Keratinocyte (primary cell): Measurements from ENCODE around the gene ZNF280D. TPM values are rescaled to one million over a fixed set of nuclear protein-coding genes. Genes with fewer than 3 reads are reported as not detected.

Experiments used
- DNase-seq: peaks from one replicate; pipeline ENCODE4 v3.0.0-alpha.2; 2011; ENCODE audit warnings: low read depth, missing footprints, low spot score
- FAIRE-seq: peaks from 2 replicates; lab custom pipeline; 2011; peaks lifted over from hg19 to GRCh38; lab: Jason Lieb, UNC
- H2AFZ ChIP-seq: 2 replicates; pipeline ENCODE4 v1.6.0; 2012; ENCODE audit warnings: low read length, control low read depth, inconsistent platforms; ENCODE audit not compliant: control insufficient read depth
- H3K27ac ChIP-seq: 2 replicates; pipeline ENCODE4 v1.5.1; 2011; ENCODE audit warnings: low read length; ENCODE audit not compliant: control insufficient read depth, insufficient read depth
- H3K27me3 ChIP-seq: 3 replicates; pipeline ENCODE4 v1.6.0; 2011; ENCODE audit warnings: low read length; ENCODE audit not compliant: control insufficient read depth, insufficient read depth; ENCODE audit errors: extremely low read depth
- H3K36me3 ChIP-seq, 2 experiments: 2 replicates in 1 of 2; 3 replicates in 1 of 2; pipeline ENCODE4 v1.5.1; 2011; ENCODE audit warnings: low read length in 2 of 2, mild to moderate bottlenecking in 1 of 2; ENCODE audit not compliant: control insufficient read depth in 2 of 2, insufficient read depth in 2 of 2; ENCODE audit errors: extremely low read depth in 1 of 2
- H3K4me1 ChIP-seq: 3 replicates; pipeline ENCODE4 v1.5.1; 2011; ENCODE audit warnings: low read length; ENCODE audit not compliant: control insufficient read depth, insufficient read depth; ENCODE audit errors: extremely low read depth
- H3K4me2 ChIP-seq: 3 replicates; pipeline ENCODE4 v1.6.0; 2011; ENCODE audit warnings: low read depth, low read length; ENCODE audit not compliant: control insufficient read depth, insufficient read depth; ENCODE audit errors: extremely low read depth
- H3K4me3 ChIP-seq, 3 experiments: fragments of 200-600 bp in 1 of 3; sonication (generic) in 1 of 3; 2 replicates in 2 of 3; 3 replicates in 1 of 3; pipeline ENCODE4 v1.5.1; 2011 to 2016; ENCODE audit warnings: low read length in 3 of 3, mild to moderate bottlenecking in 3 of 3, control low read depth in 2 of 3, inconsistent platforms in 1 of 3, low read depth in 1 of 3, mixed read lengths in 1 of 3, mixed run types in 1 of 3, moderate library complexity in 1 of 3; ENCODE audit not compliant: control insufficient read depth in 2 of 3, insufficient read depth in 2 of 3; ENCODE audit errors: extremely low read depth in 1 of 3
- H3K79me2 ChIP-seq: 2 replicates; pipeline ENCODE4 v1.6.0; 2012; ENCODE audit warnings: low read length; ENCODE audit not compliant: control insufficient read depth, insufficient read depth
- H3K9ac ChIP-seq: 3 replicates; pipeline ENCODE4 v1.6.0; 2011; ENCODE audit warnings: low read length; ENCODE audit not compliant: control insufficient read depth, insufficient read depth; ENCODE audit errors: extremely low read depth
- H3K9me1 ChIP-seq: 3 replicates; pipeline ENCODE4 v1.6.0; 2011; ENCODE audit warnings: low read length; ENCODE audit not compliant: control insufficient read depth, insufficient read depth; ENCODE audit errors: extremely low read depth
- H3K9me3 ChIP-seq: 2 replicates; pipeline ENCODE4 v1.5.1; 2012; ENCODE audit warnings: low read depth, low read length; ENCODE audit not compliant: control insufficient read depth
- H4K20me1 ChIP-seq: 3 replicates; pipeline ENCODE4 v1.6.0; 2011; ENCODE audit warnings: low read length; ENCODE audit not compliant: control insufficient read depth, insufficient read depth; ENCODE audit errors: extremely low read depth
- EZH2 ChIP-seq: IDR thresholded peaks from one replicate; pipeline ENCODE4 v1.6.1; 2012; ENCODE audit warnings: inconsistent platforms, mild to moderate bottlenecking, low read length, moderate library complexity
- dilution Hi-C: fragments of 300-500 bp; cut with MboI; formaldehyde crosslinking; loops from one replicate; pipeline ENCODE4 v1.7.0; 2020; ENCODE audit warnings: low sequenced_read_pairs; ENCODE audit not compliant: extremely low pct_ligation_motif_present
- polyA plus RNA-seq, 5 experiments: library from polyadenylated mRNA; depleted of rRNA in 3 of 5; stranded (reverse) in 3 of 5; stranded (forward) in 1 of 5; unstranded in 1 of 5; fragments of >200 nt; gene quantifications; 1 replicate in 1 of 5; 2 replicates in 3 of 5; 3 replicates in 1 of 5; pipeline versions ENCODE4 v1.2.1 to v1.2.3, GENCODE V29; 2011 to 2012; ENCODE audit warnings: missing spikeins in 2 of 5, low read depth in 1 of 5, low replicate concordance in 1 of 5
- TF ChIP-seq, protein P1 (sequence below), 3 experiments: IDR thresholded peaks in 1 of 3; conservative IDR thresholded peaks in 1 of 3; optimal IDR thresholded peaks in 1 of 3; 2 replicates in 2 of 3; 3 replicates in 1 of 3; pipeline versions ENCODE3 to v1.5.1; 2011; ENCODE audit warnings: low read length in 3 of 3, mild to moderate bottlenecking in 3 of 3, moderate library complexity in 2 of 3, control low read depth in 1 of 3, inconsistent platforms in 1 of 3; ENCODE audit not compliant: insufficient read depth in 2 of 3; ENCODE audit errors: extremely low read depth in 1 of 3

Gene ZNF280D
- polyA plus RNA-seq, 1 donor (not counting 4 experiments of a cell fraction or from before 2014, with no cell fraction given) = 8.7 TPM

DNA sequence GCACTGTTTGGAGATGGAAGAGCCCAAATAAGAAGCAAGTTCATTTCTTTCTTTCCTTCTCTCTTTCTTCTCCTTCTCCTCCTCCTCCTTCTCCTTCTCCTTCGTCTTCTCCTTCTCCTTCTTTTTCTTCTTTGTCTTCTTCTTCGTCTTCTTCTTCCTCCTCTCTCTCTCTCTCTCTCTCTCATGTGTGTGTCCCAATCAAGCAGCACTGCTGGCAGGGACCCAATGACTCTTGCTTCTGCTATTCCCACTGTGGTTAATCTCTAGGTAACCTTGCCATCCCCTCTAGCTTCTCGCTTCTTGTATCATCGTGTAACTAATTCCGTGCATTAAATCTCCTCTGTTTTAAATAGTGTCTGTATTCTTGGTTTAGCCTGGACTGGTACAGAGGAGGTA lies 26.1 kb upstream of the ZNF280D start:
- no peaks in the 10 kb centered on the region for H4K20me1 ChIP-seq
- peak overlapping the region; percentile 92 for H3K4me2 ChIP-seq
- peak; percentile 92 for FAIRE-seq
- DNase-seq = peak; percentile 45
- no peaks in the 10 kb centered on the region for H3K9me1 ChIP-seq
- peak overlapping the region; percentile 39 for H3K9ac ChIP-seq
- dilution Hi-C loops = no loop called here
- H3K79me2 ChIP-seq = no peaks in the 10 kb centered on the region
- no peaks in the 10 kb centered on the region for H3K27me3 ChIP-seq
- peak overlapping the region; percentile 20 for H2AFZ ChIP-seq
- peak overlapping the region in 2 of 3 experiments; percentile 36 to 58 for H3K4me3 ChIP-seq
- H3K36me3 ChIP-seq = no peaks in the 10 kb centered on the region
- H3K4me1 ChIP-seq = peaks cover 31% of the 10 kb centered on the region
- TF ChIP-seq EZH2 = no peak
- TF ChIP-seq, protein P1, sequence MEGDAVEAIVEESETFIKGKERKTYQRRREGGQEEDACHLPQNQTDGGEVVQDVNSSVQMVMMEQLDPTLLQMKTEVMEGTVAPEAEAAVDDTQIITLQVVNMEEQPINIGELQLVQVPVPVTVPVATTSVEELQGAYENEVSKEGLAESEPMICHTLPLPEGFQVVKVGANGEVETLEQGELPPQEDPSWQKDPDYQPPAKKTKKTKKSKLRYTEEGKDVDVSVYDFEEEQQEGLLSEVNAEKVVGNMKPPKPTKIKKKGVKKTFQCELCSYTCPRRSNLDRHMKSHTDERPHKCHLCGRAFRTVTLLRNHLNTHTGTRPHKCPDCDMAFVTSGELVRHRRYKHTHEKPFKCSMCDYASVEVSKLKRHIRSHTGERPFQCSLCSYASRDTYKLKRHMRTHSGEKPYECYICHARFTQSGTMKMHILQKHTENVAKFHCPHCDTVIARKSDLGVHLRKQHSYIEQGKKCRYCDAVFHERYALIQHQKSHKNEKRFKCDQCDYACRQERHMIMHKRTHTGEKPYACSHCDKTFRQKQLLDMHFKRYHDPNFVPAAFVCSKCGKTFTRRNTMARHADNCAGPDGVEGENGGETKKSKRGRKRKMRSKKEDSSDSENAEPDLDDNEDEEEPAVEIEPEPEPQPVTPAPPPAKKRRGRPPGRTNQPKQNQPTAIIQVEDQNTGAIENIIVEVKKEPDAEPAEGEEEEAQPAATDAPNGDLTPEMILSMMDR (optimal IDR thresholded peaks at IDR 0.05 in 1 of 3, IDR thresholded peaks at IDR 0.05 in 1 of 3, conservative IDR thresholded peaks at IDR 0.05 in 1 of 3; ENCODE audit: extremely low read depth in 1 of 3, insufficient read depth in 2 of 3, low read length in 3 of 3) = no peak
- H3K27ac ChIP-seq = peak overlapping the region; percentile 63
- H3K9me3 ChIP-seq = no peaks in the 10 kb centered on the region

DNA sequence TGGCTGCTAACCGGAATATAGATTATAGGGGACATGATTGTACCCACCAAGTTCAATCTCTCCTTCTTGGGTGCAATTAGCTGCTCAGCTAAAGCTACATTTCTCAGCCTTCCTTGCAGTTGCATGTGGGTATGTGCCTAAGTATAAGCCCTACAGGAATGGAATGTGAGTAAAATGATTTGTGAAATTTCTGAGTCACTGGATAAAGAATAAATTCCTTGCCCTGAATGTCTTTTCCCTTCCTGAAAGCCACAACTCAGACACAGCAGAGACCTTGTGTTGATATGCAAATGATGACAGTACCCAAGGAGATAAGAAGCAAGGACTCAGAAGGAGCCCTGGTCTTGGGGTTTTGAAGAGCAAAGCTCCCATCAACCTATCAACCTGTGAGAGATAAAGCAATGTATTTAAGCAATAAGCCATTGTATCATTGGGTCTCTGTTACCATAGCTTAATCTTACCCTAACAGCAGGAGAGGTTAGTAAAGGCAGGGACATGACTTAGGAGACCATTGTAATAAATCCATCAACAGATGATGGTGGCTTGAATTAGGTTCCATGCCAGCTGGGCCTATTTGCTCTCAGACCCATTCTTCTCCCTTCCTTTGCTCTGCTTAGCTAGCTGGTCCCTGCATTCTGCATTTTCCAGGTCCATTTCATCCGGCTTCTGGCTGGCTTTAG lies 25.6 kb upstream of the ZNF280D start:
- Histone ChIP-seq H3K4me3 (peak overlapping the region in 1 of 3 experiments; percentile 30), H3K4me2 (peak overlapping the region; percentile 92), H4K20me1 (no peaks in the 10 kb centered on the region), H3K79me2 (no peaks in the 10 kb centered on the region), H3K27ac (peak overlapping the region; percentile 54), H3K4me1 (peaks cover 31% of the 10 kb centered on the region), H3K9me3 (no peaks in the 10 kb centered on the region), H2AFZ (peak overlapping the region; percentile 20), H3K9me1 (no peaks in the 10 kb centered on the region), H3K36me3 (no peaks in the 10 kb centered on the region), H3K27me3 (no peaks in the 10 kb centered on the region), H3K9ac (no peak overlapping the region)
- dilution Hi-C loops = no loop called here
- FAIRE-seq (peak; percentile 85), DNase-seq (peak; percentile 25)
- no peak for TF ChIP-seq EZH2
- TF ChIP-seq, protein P1 (optimal IDR thresholded peaks at IDR 0.05 in 1 of 3, IDR thresholded peaks at IDR 0.05 in 1 of 3, conservative IDR thresholded peaks at IDR 0.05 in 1 of 3; ENCODE audit: extremely low read depth in 1 of 3, insufficient read depth in 2 of 3, low read length in 3 of 3) = no peak
